ENCODE results near the gene PODNL1. TPM values are rescaled to one million over a fixed set of nuclear protein-coding genes. Genes with fewer than 3 reads are reported as not detected.
A peak's percentile ranks its signal among the peaks of the same experiment; 100 is the strongest.

Gene PODNL1
- total RNA-seq, 4 donors from 2014 or later, result 9.4 to 45.7 (median 20.7) TPM

DNA sequence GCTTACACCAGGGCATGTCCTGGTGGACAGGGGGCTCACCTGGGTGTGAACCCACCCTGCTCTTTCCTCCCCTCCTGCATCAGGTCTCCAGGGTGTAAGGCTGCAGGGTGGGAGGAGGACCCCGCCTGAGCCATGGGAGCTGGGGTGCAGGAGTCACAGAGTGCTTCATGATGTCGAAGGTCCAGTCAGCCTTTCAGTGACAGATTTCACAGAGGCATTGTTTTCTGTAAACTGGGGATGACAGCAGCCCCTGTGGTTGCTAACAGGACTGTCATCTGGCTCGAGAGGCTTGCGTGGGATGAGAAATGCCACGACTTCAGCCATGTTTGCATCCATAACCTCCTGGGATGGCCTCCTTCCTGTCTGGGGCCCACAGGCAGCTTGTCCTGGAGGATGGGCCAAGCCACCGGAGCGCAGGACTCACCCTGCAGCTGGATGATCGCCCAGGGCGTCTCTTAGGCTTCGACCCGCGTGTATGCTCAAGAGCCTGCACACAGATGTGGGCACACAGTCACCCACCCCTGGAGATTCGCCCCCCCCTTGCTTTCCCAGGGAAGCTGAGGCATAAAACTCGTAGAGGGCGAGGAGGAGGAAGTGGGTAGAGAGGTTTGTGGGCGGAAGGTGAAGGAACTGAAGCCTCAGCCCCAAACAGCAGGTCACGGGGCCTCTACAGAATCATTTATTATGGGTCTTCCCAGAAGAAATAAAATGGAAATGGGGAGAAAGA, 56.4 kb downstream of the PODNL1 start:
- Histone ChIP-seq H3K27ac (peak overlapping the region; percentile 41 to 92 (median 77)), H3K36me3 (no peaks in the 10 kb centered on the region), H3K9me3 (no peaks in the 10 kb centered on the region), H3K4me3 (no peak overlapping the region), H3K4me1 (peaks cover 4 to 41% (median 31%) of the 10 kb centered on the region in 4 donors), H3K27me3 (peaks cover 0 to 4% of the 10 kb centered on the region in 2 donors)
- DNase-seq (ENCODE audit: low spot score in 2 of 2), result peak in 1 of 2 donors; percentile 46
- TF ChIP-seq POLR2A (IDR thresholded peaks at IDR 0.05) (no peak), EP300 (IDR thresholded peaks at IDR 0.05) (no peak)
- TF ChIP-seq, protein P1, sequence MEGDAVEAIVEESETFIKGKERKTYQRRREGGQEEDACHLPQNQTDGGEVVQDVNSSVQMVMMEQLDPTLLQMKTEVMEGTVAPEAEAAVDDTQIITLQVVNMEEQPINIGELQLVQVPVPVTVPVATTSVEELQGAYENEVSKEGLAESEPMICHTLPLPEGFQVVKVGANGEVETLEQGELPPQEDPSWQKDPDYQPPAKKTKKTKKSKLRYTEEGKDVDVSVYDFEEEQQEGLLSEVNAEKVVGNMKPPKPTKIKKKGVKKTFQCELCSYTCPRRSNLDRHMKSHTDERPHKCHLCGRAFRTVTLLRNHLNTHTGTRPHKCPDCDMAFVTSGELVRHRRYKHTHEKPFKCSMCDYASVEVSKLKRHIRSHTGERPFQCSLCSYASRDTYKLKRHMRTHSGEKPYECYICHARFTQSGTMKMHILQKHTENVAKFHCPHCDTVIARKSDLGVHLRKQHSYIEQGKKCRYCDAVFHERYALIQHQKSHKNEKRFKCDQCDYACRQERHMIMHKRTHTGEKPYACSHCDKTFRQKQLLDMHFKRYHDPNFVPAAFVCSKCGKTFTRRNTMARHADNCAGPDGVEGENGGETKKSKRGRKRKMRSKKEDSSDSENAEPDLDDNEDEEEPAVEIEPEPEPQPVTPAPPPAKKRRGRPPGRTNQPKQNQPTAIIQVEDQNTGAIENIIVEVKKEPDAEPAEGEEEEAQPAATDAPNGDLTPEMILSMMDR (IDR thresholded peaks at IDR 0.05), result no peak
- 24 to 29% methylated on average over 15 to 17 of the region's 17 CpGs for WGBS, 2 donors

- H3K27me3 ChIP-seq, result peaks cover 0 to 4% of the 10 kb centered on the region in 2 donors
Observed at GRCh38 chr19:13881251-13881691, 56.9 kb downstream of the PODNL1 start.

More at GRCh38 chr19:13881251-13881691, 56.9 kb downstream of the PODNL1 start:
- TF ChIP-seq EP300 (IDR thresholded peaks at IDR 0.05), result no peak
- no peak for TF ChIP-seq POLR2A (IDR thresholded peaks at IDR 0.05)
- TF ChIP-seq, protein P1 (IDR thresholded peaks at IDR 0.05), result no peak
- no peak for DNase-seq (ENCODE audit: low spot score in 2 of 2)
- H3K9me3 ChIP-seq, result no peaks in the 10 kb centered on the region
- H3K36me3 ChIP-seq, result no peaks in the 10 kb centered on the region
- 18 to 27% methylated on average over 11 of the region's 12 CpGs for WGBS, 2 donors
- peaks cover 4 to 41% (median 31%) of the 10 kb centered on the region in 4 donors for H3K4me1 ChIP-seq
- peak overlapping the region; percentile 41 to 92 (median 77) for H3K27ac ChIP-seq
- H3K4me3 ChIP-seq, result no peak overlapping the region

Other genes with a start within 250 kb of the PODNL1 start
- gene MRI1, start 173.9 kb downstream of the PODNL1 start, total RNA-seq, result 100 to 1,000 TPM in 2 of 4 donors, 10 to 100 TPM in 2; 52.4 to 167 (median 94.4) TPM
- 100 to 1,000 TPM; 187 to 290 (median 235) TPM for gene C19orf53, start 164.0 kb downstream of the PODNL1 start, total RNA-seq
- 10 to 100 TPM in 1 of 4 donors, 1 to 10 TPM in 3; 2.8 to 19.8 (median 4.0) TPM for gene ZSWIM4, start 143.0 kb downstream of the PODNL1 start, total RNA-seq
- gene NANOS3, start 61.3 kb downstream of the PODNL1 start, total RNA-seq, result not detected
- gene BRME1, start 32.3 kb downstream of the PODNL1 start, total RNA-seq, result 1 to 10 TPM in 3 of 4 donors, not detected in 1; 1.5 to 3.3 (median 3.0) TPM
- gene CC2D1A, start 32.2 kb downstream of the PODNL1 start, total RNA-seq, result 10 to 100 TPM; 42.7 to 99.3 (median 56.0) TPM
- 10 to 100 TPM; 14.3 to 31.5 (median 19.3) TPM for gene DCAF15, start 14.1 kb upstream of the PODNL1 start, total RNA-seq
- 1 to 10 TPM; 3.1 to 8.4 (median 6.0) TPM for gene RFX1, start 67.9 kb upstream of the PODNL1 start, total RNA-seq
- not detected for gene RLN3, start 89.7 kb upstream of the PODNL1 start, total RNA-seq
- 1 to 10 TPM; 2.4 to 3.5 (median 3.0) TPM for gene IL27RA, start 93.3 kb upstream of the PODNL1 start, total RNA-seq
- gene PALM3, start 123.7 kb upstream of the PODNL1 start, total RNA-seq, result 1 to 10 TPM in 1 of 4 donors, under 1 TPM in 3; 0.30 to 2.7 (median 0.53) TPM
- gene MISP3, start 134.4 kb upstream of the PODNL1 start, total RNA-seq, result 1 to 10 TPM; 1.8 to 7.8 (median 7.2) TPM
- gene C19orf67, start 147.4 kb upstream of the PODNL1 start, total RNA-seq, result not detected
- 10 to 100 TPM in 3 of 4 donors, 1 to 10 TPM in 1; 5.9 to 31.4 (median 19.0) TPM for gene SAMD1, start 152.3 kb upstream of the PODNL1 start, total RNA-seq
- gene PRKACA, start 179.3 kb upstream of the PODNL1 start, total RNA-seq, result 10 to 100 TPM; 26.9 to 59.4 (median 41.3) TPM
- 1 to 10 TPM in 1 of 4 donors, under 1 TPM in 1, not detected in 2; 0.90 to 2.3 TPM for gene ASF1B, start 198.2 kb upstream of the PODNL1 start, total RNA-seq